GM23338 (cell line): ENCODE results near the gene DLG2. TPM values are rescaled to one million over a fixed set of nuclear protein-coding genes. Genes with fewer than 3 reads are reported as not detected.

ENCODE experiments used
- ATAC-seq: fragments of 200-7000 bp; cut with Tn5 transposase; 3 replicates; pipeline ENCODE4 v1.9.1; 2020
- DNase-seq: peaks from one replicate; pipeline ENCODE4 v3.0.0-alpha.2; 2015; ENCODE audit warnings: low spot score
- H2AFZ ChIP-seq: fragments of 200-600 bp; sonication (generic); 2 replicates; pipeline ENCODE4 v1.8.0; 2016; ENCODE audit warnings: antibody characterized with exemption, mild to moderate bottlenecking, moderate library complexity
- H3F3A ChIP-seq: fragments of 200-600 bp; sonication (generic); replicated peaks from 2 replicates; pipeline ENCODE4 v1.8.0; 2017; ENCODE audit warnings: antibody characterized with exemption, mixed run types, low read depth
- H3K27ac ChIP-seq: fragments of 200-600 bp; sonication (generic); 2 replicates; pipeline ENCODE4 v1.6.1; 2016; ENCODE audit warnings: low read depth
- H3K27me3 ChIP-seq: fragments of 200-600 bp; sonication (generic); 2 replicates; pipeline ENCODE4 v1.8.0; 2016; ENCODE audit warnings: mild to moderate bottlenecking, mixed run types, moderate library complexity; ENCODE audit not compliant: insufficient read depth
- H3K36me3 ChIP-seq: fragments of 200-600 bp; sonication (generic); 2 replicates; pipeline ENCODE4 v1.8.0; 2016; ENCODE audit warnings: mild to moderate bottlenecking; ENCODE audit not compliant: insufficient read depth
- H3K4me1 ChIP-seq: fragments of 200-600 bp; sonication (generic); 2 replicates; pipeline ENCODE4 v1.8.0; 2016; ENCODE audit warnings: mild to moderate bottlenecking, moderate library complexity; ENCODE audit not compliant: insufficient read depth
- H3K4me2 ChIP-seq: fragments of 200-600 bp; sonication (generic); 2 replicates; pipeline ENCODE4 v1.7.1; 2017; ENCODE audit warnings: mixed run types
- H3K4me3 ChIP-seq: fragments of 200-600 bp; sonication (generic); 2 replicates; pipeline ENCODE4 v1.6.1; 2016; ENCODE audit warnings: mixed run types
- H3K79me2 ChIP-seq: fragments of 200-600 bp; sonication (generic); replicated peaks from 2 replicates; pipeline ENCODE4 v1.8.0; 2017; ENCODE audit warnings: mild to moderate bottlenecking; ENCODE audit not compliant: insufficient read depth
- H3K9me2 ChIP-seq: fragments of 200-600 bp; sonication (generic); 2 replicates; pipeline ENCODE4 v1.8.0; 2017; ENCODE audit not compliant: insufficient read depth
- H4K20me1 ChIP-seq: fragments of 200-600 bp; sonication (generic); replicated peaks from 2 replicates; pipeline ENCODE4 v1.8.0; 2017; ENCODE audit warnings: mild to moderate bottlenecking; ENCODE audit not compliant: insufficient read depth
- H3K27ac Mint-ChIP-seq: 2 replicates; pipeline ENCODE4 v1.8.0; 2020; ENCODE audit warnings: inconsistent platforms, mild to moderate bottlenecking, moderate library complexity, mixed read lengths
- H3K27me3 Mint-ChIP-seq: 3 replicates; pipeline ENCODE4 v1.8.0; 2022; ENCODE audit warnings: low read depth, mild to moderate bottlenecking, moderate library complexity, mixed read lengths, inconsistent platforms; ENCODE audit not compliant: insufficient read depth, poor library complexity
- H3K36me3 Mint-ChIP-seq: 3 replicates; pipeline ENCODE4 v1.8.0; 2021; ENCODE audit warnings: low read depth, mild to moderate bottlenecking, inconsistent platforms, moderate library complexity, mixed read lengths
- H3K4me1 Mint-ChIP-seq: 3 replicates; pipeline ENCODE4 v1.8.0; 2020; ENCODE audit warnings: mild to moderate bottlenecking, inconsistent platforms, mixed read lengths
- H3K4me3 Mint-ChIP-seq: 3 replicates; pipeline ENCODE4 v1.8.0; 2021; ENCODE audit warnings: moderate library complexity, mild to moderate bottlenecking, inconsistent platforms, mixed read lengths
- H3K9me3 Mint-ChIP-seq: 3 replicates; pipeline ENCODE4 v1.8.0; 2020; ENCODE audit warnings: moderate library complexity, mild to moderate bottlenecking, inconsistent platforms, mixed read lengths
- CREB1 ChIP-seq: fragments of 250-450 bp; sonication (Bioruptor Pico); IDR thresholded peaks from 2 replicates; pipeline ENCODE4 v1.5.0; 2020; ENCODE audit warnings: low read depth, mild to moderate bottlenecking, moderate library complexity
- CTCF ChIP-seq, 2 experiments: fragments of 200-600 bp in 1 of 2; sonication (generic) in 1 of 2; conservative IDR thresholded peaks; 2 replicates each; pipeline versions ENCODE4 v1.5.1 to v1.6.1; 2016 to 2017; ENCODE audit warnings: antibody characterized with exemption in 2 of 2, low read depth in 2 of 2, mild to moderate bottlenecking in 2 of 2, moderate library complexity in 1 of 2
- EZH2 ChIP-seq: fragments of 200-600 bp; sonication (generic); IDR thresholded peaks from one replicate; pipeline ENCODE4 v1.8.0; 2017; ENCODE audit warnings: antibody characterized with exemption, mild to moderate bottlenecking, low read depth; ENCODE audit not compliant: unreplicated experiment
- EZH2phosphoT487 ChIP-seq: fragments of 200-600 bp; sonication (generic); IDR thresholded peaks from one replicate; pipeline ENCODE4 v1.8.1; 2018; ENCODE audit warnings: antibody characterized with exemption; ENCODE audit not compliant: unreplicated experiment
- JUNB ChIP-seq: IDR thresholded peaks from one replicate; pipeline ENCODE4 v1.6.1; 2016; ENCODE audit warnings: antibody characterized with exemption; ENCODE audit not compliant: unreplicated experiment
- NANOG ChIP-seq: IDR thresholded peaks from 2 replicates; pipeline ENCODE4 v1.6.1; 2016; ENCODE audit warnings: antibody characterized with exemption, borderline replicate concordance
- POLR2AphosphoS5 ChIP-seq: IDR thresholded peaks from 2 replicates; pipeline ENCODE4 v1.6.1; 2016; ENCODE audit warnings: antibody characterized with exemption, low read depth
- STAT1 ChIP-seq: IDR thresholded peaks from one replicate; pipeline ENCODE4 v1.6.1; 2016; ENCODE audit warnings: antibody characterized with exemption; ENCODE audit not compliant: unreplicated experiment
- ZNF114 ChIP-seq: fragments of 250-450 bp; sonication (Bioruptor Pico); IDR thresholded peaks from 2 replicates; pipeline ENCODE4 v1.5.0; 2020; ENCODE audit warnings: mild to moderate bottlenecking, moderate library complexity
- ZNF331 ChIP-seq: fragments of 250-450 bp; sonication (Bioruptor Pico); IDR thresholded peaks from 2 replicates; pipeline ENCODE4 v1.5.0; 2020; ENCODE audit warnings: low read depth, mild to moderate bottlenecking, moderate library complexity
- polyA plus RNA-seq: library from polyadenylated mRNA; unstranded; fragments of >200 nt; fragmentation: Nextera tagmentation; extraction: Ambion mirVana; gene quantifications from 2 replicates; pipeline ENCODE4 v1.2.1, GENCODE V29; 2016
- total RNA-seq: library from RNA; depleted of rRNA; stranded (reverse); fragments of >200 nt; shearing (Covaris generic); gene quantifications from 2 replicates; pipeline ENCODE4 v1.2.3, GENCODE V29; 2014
- TF ChIP-seq, protein P1 (sequence below): IDR thresholded peaks from 2 replicates; pipeline ENCODE4 v1.6.1; 2016; ENCODE audit warnings: antibody characterized with exemption
- TF ChIP-seq, protein P2 (sequence below): IDR thresholded peaks from one replicate; pipeline ENCODE4 v1.6.1; 2018; ENCODE audit warnings: antibody characterized with exemption; ENCODE audit not compliant: unreplicated experiment
- TF ChIP-seq, protein P3 (sequence below): fragments of 250-450 bp; sonication (Bioruptor Pico); IDR thresholded peaks from 2 replicates; pipeline ENCODE4 v1.5.0; 2020; ENCODE audit warnings: mild to moderate bottlenecking, moderate library complexity

Gene DLG2
- total and polyA plus RNA-seq, 2 experiments from 2014 or later: 19.8 to 21.5 TPM

- H4K20me1 ChIP-seq: no peaks in the 10 kb centered on the region
- H3K9me2 ChIP-seq: 0 out of 2 replicates have a peak, but pooled peaks cover 5% of the 10 kb centered on the region
- ATAC-seq (no peak), DNase-seq (no peak)
- H3K4me1 ChIP-seq: peaks cover 11% of the 10 kb centered on the region
- H3K27me3 ChIP-seq: no peaks in the 10 kb centered on the region
- no peak overlapping the region for H3K4me2 ChIP-seq
- no peaks in the 10 kb centered on the region for H3K27me3 Mint-ChIP-seq
- H3K27ac ChIP-seq: no peak overlapping the region
- H3K36me3 ChIP-seq: no peaks in the 10 kb centered on the region
- no peak overlapping the region for H3K4me3 ChIP-seq
- TF ChIP-seq CREB1 (CRISPR knock-in tag) (no peak), POLR2AphosphoS5 (no peak), STAT1 (no peak), ZNF331 (no peak), NANOG (no peak), CTCF (conservative IDR thresholded peaks at IDR 0.05; ENCODE audit: low read depth in 2 of 2) (no peak), ZNF114 (CRISPR knock-in tag) (no peak), EZH2 (no peak), EZH2phosphoT487 (no peak), JUNB (no peak)
- TF ChIP-seq, protein P1, sequence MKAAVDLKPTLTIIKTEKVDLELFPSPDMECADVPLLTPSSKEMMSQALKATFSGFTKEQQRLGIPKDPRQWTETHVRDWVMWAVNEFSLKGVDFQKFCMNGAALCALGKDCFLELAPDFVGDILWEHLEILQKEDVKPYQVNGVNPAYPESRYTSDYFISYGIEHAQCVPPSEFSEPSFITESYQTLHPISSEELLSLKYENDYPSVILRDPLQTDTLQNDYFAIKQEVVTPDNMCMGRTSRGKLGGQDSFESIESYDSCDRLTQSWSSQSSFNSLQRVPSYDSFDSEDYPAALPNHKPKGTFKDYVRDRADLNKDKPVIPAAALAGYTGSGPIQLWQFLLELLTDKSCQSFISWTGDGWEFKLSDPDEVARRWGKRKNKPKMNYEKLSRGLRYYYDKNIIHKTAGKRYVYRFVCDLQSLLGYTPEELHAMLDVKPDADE: no peak
- TF ChIP-seq, protein P2, sequence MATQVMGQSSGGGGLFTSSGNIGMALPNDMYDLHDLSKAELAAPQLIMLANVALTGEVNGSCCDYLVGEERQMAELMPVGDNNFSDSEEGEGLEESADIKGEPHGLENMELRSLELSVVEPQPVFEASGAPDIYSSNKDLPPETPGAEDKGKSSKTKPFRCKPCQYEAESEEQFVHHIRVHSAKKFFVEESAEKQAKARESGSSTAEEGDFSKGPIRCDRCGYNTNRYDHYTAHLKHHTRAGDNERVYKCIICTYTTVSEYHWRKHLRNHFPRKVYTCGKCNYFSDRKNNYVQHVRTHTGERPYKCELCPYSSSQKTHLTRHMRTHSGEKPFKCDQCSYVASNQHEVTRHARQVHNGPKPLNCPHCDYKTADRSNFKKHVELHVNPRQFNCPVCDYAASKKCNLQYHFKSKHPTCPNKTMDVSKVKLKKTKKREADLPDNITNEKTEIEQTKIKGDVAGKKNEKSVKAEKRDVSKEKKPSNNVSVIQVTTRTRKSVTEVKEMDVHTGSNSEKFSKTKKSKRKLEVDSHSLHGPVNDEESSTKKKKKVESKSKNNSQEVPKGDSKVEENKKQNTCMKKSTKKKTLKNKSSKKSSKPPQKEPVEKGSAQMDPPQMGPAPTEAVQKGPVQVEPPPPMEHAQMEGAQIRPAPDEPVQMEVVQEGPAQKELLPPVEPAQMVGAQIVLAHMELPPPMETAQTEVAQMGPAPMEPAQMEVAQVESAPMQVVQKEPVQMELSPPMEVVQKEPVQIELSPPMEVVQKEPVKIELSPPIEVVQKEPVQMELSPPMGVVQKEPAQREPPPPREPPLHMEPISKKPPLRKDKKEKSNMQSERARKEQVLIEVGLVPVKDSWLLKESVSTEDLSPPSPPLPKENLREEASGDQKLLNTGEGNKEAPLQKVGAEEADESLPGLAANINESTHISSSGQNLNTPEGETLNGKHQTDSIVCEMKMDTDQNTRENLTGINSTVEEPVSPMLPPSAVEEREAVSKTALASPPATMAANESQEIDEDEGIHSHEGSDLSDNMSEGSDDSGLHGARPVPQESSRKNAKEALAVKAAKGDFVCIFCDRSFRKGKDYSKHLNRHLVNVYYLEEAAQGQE: no peak
- TF ChIP-seq, protein P3, sequence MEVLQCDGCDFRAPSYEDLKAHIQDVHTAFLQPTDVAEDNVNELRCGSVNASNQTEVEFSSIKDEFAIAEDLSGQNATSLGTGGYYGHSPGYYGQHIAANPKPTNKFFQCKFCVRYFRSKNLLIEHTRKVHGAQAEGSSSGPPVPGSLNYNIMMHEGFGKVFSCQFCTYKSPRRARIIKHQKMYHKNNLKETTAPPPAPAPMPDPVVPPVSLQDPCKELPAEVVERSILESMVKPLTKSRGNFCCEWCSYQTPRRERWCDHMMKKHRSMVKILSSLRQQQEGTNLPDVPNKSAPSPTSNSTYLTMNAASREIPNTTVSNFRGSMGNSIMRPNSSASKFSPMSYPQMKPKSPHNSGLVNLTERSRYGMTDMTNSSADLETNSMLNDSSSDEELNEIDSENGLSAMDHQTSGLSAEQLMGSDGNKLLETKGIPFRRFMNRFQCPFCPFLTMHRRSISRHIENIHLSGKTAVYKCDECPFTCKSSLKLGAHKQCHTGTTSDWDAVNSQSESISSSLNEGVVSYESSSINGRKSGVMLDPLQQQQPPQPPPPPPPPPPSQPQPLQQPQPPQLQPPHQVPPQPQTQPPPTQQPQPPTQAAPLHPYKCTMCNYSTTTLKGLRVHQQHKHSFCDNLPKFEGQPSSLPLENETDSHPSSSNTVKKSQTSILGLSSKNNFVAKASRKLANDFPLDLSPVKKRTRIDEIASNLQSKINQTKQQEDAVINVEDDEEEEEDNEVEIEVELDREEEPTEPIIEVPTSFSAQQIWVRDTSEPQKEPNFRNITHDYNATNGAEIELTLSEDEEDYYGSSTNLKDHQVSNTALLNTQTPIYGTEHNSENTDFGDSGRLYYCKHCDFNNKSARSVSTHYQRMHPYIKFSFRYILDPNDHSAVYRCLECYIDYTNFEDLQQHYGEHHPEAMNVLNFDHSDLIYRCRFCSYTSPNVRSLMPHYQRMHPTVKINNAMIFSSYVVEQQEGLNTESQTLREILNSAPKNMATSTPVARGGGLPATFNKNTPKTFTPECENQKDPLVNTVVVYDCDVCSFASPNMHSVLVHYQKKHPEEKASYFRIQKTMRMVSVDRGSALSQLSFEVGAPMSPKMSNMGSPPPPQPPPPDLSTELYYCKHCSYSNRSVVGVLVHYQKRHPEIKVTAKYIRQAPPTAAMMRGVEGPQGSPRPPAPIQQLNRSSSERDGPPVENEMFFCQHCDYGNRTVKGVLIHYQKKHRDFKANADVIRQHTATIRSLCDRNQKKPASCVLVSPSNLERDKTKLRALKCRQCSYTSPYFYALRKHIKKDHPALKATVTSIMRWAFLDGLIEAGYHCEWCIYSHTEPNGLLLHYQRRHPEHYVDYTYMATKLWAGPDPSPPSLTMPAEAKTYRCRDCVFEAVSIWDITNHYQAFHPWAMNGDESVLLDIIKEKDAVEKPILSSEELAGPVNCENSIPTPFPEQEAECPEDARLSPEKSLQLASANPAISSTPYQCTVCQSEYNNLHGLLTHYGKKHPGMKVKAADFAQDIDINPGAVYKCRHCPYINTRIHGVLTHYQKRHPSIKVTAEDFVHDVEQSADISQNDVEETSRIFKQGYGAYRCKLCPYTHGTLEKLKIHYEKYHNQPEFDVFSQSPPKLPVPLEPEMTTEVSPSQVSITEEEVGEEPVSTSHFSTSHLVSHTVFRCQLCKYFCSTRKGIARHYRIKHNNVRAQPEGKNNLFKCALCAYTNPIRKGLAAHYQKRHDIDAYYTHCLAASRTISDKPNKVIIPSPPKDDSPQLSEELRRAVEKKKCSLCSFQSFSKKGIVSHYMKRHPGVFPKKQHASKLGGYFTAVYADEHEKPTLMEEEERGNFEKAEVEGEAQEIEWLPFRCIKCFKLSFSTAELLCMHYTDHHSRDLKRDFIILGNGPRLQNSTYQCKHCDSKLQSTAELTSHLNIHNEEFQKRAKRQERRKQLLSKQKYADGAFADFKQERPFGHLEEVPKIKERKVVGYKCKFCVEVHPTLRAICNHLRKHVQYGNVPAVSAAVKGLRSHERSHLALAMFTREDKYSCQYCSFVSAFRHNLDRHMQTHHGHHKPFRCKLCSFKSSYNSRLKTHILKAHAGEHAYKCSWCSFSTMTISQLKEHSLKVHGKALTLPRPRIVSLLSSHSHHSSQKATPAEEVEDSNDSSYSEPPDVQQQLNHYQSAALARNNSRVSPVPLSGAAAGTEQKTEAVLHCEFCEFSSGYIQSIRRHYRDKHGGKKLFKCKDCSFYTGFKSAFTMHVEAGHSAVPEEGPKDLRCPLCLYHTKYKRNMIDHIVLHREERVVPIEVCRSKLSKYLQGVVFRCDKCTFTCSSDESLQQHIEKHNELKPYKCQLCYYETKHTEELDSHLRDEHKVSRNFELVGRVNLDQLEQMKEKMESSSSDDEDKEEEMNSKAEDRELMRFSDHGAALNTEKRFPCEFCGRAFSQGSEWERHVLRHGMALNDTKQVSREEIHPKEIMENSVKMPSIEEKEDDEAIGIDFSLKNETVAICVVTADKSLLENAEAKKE (CRISPR knock-in tag): no peak
- peak overlapping the region; percentile 78 for H3K27ac Mint-ChIP-seq
- H2AFZ ChIP-seq: no peak overlapping the region
- H3K79me2 ChIP-seq: no peaks in the 10 kb centered on the region
- no peaks in the 10 kb centered on the region for H3K36me3 Mint-ChIP-seq
- H3K4me1 Mint-ChIP-seq: peaks cover 36% of the 10 kb centered on the region
- H3K9me3 Mint-ChIP-seq: no peaks in the 10 kb centered on the region; the same call in 2 of the 3 replicates
- H3F3A ChIP-seq: no peaks in the 10 kb centered on the region
- H3K4me3 Mint-ChIP-seq: no peak overlapping the region
Observed at GRCh38 chr11:83480251-83480650, 2146.9 kb downstream of the DLG2 start.
